ENCODE data around the gene UBA6.

The UBA6 gene

GRCh38 chr4:67573193-67573592 lies 127.8 kb downstream of the UBA6 start:
- TF ChIP-seq, protein P1, sequence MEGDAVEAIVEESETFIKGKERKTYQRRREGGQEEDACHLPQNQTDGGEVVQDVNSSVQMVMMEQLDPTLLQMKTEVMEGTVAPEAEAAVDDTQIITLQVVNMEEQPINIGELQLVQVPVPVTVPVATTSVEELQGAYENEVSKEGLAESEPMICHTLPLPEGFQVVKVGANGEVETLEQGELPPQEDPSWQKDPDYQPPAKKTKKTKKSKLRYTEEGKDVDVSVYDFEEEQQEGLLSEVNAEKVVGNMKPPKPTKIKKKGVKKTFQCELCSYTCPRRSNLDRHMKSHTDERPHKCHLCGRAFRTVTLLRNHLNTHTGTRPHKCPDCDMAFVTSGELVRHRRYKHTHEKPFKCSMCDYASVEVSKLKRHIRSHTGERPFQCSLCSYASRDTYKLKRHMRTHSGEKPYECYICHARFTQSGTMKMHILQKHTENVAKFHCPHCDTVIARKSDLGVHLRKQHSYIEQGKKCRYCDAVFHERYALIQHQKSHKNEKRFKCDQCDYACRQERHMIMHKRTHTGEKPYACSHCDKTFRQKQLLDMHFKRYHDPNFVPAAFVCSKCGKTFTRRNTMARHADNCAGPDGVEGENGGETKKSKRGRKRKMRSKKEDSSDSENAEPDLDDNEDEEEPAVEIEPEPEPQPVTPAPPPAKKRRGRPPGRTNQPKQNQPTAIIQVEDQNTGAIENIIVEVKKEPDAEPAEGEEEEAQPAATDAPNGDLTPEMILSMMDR (IDR thresholded peaks at IDR 0.05; ENCODE audit: control extremely low read depth, extremely low read depth, low read depth, missing control alignments) = no peak
- POLR2A ChIA-PET = no interaction called here
- CTCF ChIA-PET = interaction anchor here (0.9 to 1.7 kb wide), 2 partner anchors 10 to 33 kb away, joined by 3 read pairs; no protein-coding TSS in a partner anchor
- no peak for DNase-seq (ENCODE audit: extremely low spot score)

DNA sequence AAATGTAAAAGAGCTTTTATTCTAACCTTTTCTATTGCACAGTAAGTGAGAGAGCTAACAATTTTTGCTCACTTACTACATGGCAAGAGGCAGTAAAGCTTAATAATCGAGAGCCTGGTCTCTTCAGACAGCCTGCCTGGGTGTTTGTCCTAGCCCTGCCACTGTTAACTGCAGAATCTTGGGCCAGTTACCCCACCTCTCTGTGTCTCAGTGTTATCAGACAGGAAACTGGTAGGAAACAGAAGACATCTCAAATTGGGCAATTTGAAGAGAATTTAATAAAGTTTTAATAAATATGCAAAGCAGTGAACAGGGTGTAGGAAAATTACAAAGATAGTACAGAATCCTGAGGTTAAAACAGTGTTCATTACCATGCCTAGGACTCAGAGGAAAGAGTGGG lies 129.0 kb downstream of the UBA6 start:
- CTCF ChIA-PET = interaction anchor here (0.8 to 2.4 kb wide), 3 partner anchors 9 to 16 kb away, joined by 3 to 8 read pairs (median 4); no protein-coding TSS in a partner anchor
- POLR2A ChIA-PET = no interaction called here
- DNase-seq (ENCODE audit: extremely low spot score) = no peak
- TF ChIP-seq, protein P1 (IDR thresholded peaks at IDR 0.05; ENCODE audit: control extremely low read depth, extremely low read depth, low read depth, missing control alignments) = no peak

DNA sequence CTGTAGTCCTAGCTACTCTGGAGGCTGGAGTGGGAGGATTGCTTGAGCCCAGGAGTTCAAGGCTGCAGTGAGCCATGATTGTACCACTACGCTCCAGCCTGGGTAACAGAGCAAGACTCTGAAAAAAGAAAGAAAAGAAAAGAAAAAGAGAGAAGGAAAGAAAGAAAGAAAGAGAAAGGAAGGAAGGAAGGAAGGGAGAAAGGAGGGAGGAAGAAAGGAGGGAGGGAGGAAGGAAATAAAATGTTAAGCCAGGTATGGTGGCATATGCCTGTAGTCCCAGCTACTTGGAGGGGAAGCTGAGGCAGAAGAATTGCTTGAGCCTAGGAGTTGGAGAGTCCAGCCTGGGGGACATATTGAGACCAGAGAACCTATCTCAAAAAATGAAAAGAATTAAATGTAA lies 130.4 kb downstream of the UBA6 start:
- TF ChIP-seq, protein P1 (IDR thresholded peaks at IDR 0.05; ENCODE audit: control extremely low read depth, extremely low read depth, low read depth, missing control alignments) = no peak
- DNase-seq (ENCODE audit: extremely low spot score) = no peak
- POLR2A ChIA-PET = no interaction called here
- CTCF ChIA-PET = interaction anchor here (1.1 to 2.4 kb wide), 4 partner anchors 10 to 43 kb away, joined by 3 to 8 read pairs (median 4); partner anchors contain the start of gene STAP1

DNA sequence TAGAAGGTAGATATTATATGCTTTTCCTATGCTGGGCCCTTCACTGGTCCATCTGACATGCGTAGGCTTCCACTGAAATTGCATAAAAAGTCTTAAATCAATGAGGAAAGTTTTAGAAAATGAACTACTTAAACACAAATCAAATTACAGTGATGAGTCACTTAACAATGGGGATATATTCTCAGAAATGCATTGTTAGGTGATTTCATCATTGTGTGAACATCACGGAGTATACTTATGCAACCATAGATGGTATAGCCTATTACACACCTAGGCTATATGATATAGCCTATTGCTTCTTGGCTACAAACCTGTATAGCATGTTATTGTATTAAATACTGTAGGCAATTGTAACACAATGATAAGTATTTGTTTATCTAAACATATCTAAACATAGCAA lies 132.1 kb downstream of the UBA6 start:
- DNase-seq (ENCODE audit: extremely low spot score) = no peak
- ChIA-PET POLR2A (interaction anchor here (1.5 kb wide), 1 partner anchor 132 kb away, joined by 3 read pairs; the partner anchor contains the start of gene UBA6), CTCF (interaction anchor here (0.7 to 1.3 kb wide), 4 partner anchors 10 to 34 kb away, joined by 3 to 6 read pairs (median 3); partner anchors contain the start of gene STAP1)
- TF ChIP-seq, protein P1 (IDR thresholded peaks at IDR 0.05; ENCODE audit: control extremely low read depth, extremely low read depth, low read depth, missing control alignments) = no peak

- TF ChIP-seq, protein P1 (IDR thresholded peaks at IDR 0.05; ENCODE audit: control extremely low read depth, extremely low read depth, low read depth, missing control alignments) = no peak
- no peak for DNase-seq (ENCODE audit: extremely low spot score)
- POLR2A ChIA-PET = interaction anchor here (0.9 kb wide), 1 partner anchor 30 kb away, joined by 3 read pairs; no protein-coding TSS in a partner anchor
- CTCF ChIA-PET = interaction anchor here (0.7 to 1.9 kb wide), 6 partner anchors 10 to 181 kb away, joined by 3 to 5 read pairs (median 4); no protein-coding TSS in a partner anchor
Measured at GRCh38 chr4:67566335-67566734, 134.6 kb downstream of the UBA6 start.

GRCh38 chr4:67565284-67565683 lies 135.7 kb downstream of the UBA6 start:
- TF ChIP-seq, protein P1 (IDR thresholded peaks at IDR 0.05; ENCODE audit: control extremely low read depth, extremely low read depth, low read depth, missing control alignments) = no peak
- POLR2A ChIA-PET = interaction anchor here (0.6 kb wide), 1 partner anchor 109 kb away, joined by 4 read pairs; no protein-coding TSS in a partner anchor
- CTCF ChIA-PET = interaction anchor here (1.1 to 1.9 kb wide), 3 partner anchors 12 to 22 kb away, joined by 3 to 5 read pairs (median 5); no protein-coding TSS in a partner anchor
- no peak for DNase-seq (ENCODE audit: extremely low spot score)

Measured in GM10248 (cell line).